Activated CD4-positive, CD25-positive, alpha-beta regulatory T cell treated with anti-CD3 and anti-CD28 coated beads, Interleukin-2, amount 50 U/mL, for 72 hours (primary cell): ENCODE results near the gene SYT6.

ENCODE experiments used
- DNase-seq: peaks from one replicate; pipeline ENCODE4 v3.0.0; 2021

SYT6 gene

GRCh38 chr1:114117654-114118053 is 36.0 kb downstream of the SYT6 start:
- no peak for DNase-seq

GRCh38 chr1:114116086-114116485 is 37.6 kb downstream of the SYT6 start:
- no peak for DNase-seq

- no peak for DNase-seq
Measured at GRCh38 chr1:114114185-114115094, 39.2 kb downstream of the SYT6 start.

GRCh38 chr1:114113411-114114184 is 40.1 kb downstream of the SYT6 start:
- DNase-seq, result no peak

GRCh38 chr1:114112775-114113174 is 40.9 kb downstream of the SYT6 start:
- no peak for DNase-seq

- no peak for DNase-seq
Measured at GRCh38 chr1:114111731-114112641, 41.7 kb downstream of the SYT6 start.

GRCh38 chr1:114109981-114110380 is 43.7 kb downstream of the SYT6 start:
- no peak for DNase-seq

- DNase-seq, result no peak
Measured at GRCh38 chr1:114108751-114109255, 44.9 kb downstream of the SYT6 start.

- DNase-seq, result no peak
Measured at GRCh38 chr1:114107474-114108435, 45.9 kb downstream of the SYT6 start.

- no peak for DNase-seq
Measured at GRCh38 chr1:114105421-114105979, 48.2 kb downstream of the SYT6 start.

- DNase-seq, result no peak
Measured at GRCh38 chr1:114104949-114105348, 48.7 kb downstream of the SYT6 start.

GRCh38 chr1:114103992-114104391 is 49.7 kb downstream of the SYT6 start:
- no peak for DNase-seq

GRCh38 chr1:114102136-114102535 is 51.5 kb downstream of the SYT6 start:
- no peak for DNase-seq

- no peak for DNase-seq
Measured at GRCh38 chr1:114100148-114100547, 53.5 kb downstream of the SYT6 start.

GRCh38 chr1:114099268-114099667 is 54.4 kb downstream of the SYT6 start:
- DNase-seq, result no peak

- DNase-seq, result no peak
Measured at GRCh38 chr1:114097109-114097508, 56.6 kb downstream of the SYT6 start.

GRCh38 chr1:114094675-114095074 is 59.0 kb downstream of the SYT6 start:
- DNase-seq, result no peak

- DNase-seq, result no peak
Measured at GRCh38 chr1:114094363-114094634, 59.4 kb downstream of the SYT6 start.

- no peak for DNase-seq
Measured at GRCh38 chr1:114093624-114094362, 59.9 kb downstream of the SYT6 start.

- DNase-seq, result no peak
Measured at GRCh38 chr1:114092186-114093062, 61.2 kb downstream of the SYT6 start.
